AG20443 (cell line): ENCODE results near the gene NT5DC1.

ENCODE experiments used
- DNase-seq: peaks from one replicate; pipeline ENCODE4 v3.0.0; 2012; ENCODE audit warnings: low spot score, mixed read lengths

Gene NT5DC1

DNA sequence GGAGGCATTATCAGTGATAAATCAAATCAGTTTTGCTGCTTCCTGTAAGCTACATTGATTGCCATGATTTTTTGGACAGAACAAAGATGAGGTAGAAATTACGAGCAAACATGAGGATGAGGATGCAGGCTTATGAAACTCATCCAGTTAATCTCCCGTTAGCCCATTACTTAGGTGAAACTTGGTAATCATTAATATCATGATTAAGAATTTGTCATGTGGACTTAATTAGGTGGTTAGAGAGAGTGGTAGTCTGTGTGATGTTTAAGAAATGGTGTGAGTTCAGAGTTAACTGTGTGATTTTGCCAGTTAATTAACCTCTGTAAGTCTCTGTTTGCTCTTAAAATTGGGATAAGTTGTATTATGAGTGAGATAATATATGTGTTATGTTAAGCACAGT lies 91.2 kb downstream of the NT5DC1 start:
- DNase-seq, result no peak

DNA sequence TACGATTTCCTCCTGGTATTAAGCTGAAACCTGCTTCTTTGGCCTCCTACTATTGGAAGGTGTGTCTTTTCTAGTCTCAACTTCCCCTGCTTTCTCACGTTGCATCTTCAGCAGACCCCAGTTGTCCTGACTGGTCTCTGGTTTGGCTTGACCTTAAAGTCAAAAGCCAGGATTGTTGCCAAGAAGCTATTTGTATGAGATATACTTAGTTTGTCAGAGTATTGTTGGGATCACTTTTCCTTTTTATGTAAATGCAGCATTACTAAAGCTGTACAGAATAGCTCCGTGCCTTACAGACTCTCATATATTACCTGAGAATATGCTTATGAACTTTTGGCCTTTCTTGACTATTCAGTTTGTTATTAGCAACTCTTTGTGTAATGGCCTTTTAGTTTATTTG lies 92.1 kb downstream of the NT5DC1 start:
- DNase-seq, result no peak

DNA sequence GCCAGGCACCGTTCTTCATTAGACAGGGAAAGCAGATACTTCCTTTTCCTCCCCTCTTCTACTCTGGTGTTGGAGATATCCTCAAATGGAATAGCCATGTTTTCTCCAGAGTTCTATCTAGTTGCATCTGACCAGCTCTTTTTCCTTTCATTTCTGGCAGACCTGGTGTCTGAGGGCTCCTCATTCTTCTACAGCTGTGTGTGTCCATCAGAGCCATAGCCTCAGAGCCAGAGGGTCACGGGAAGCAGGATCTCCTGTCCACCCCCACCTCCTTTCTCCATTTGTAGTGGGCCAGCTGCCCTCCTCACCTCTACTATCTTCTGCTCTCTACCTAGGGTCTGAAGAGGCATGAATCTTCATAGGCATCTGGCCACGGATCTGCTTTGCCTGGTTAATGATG lies 96.2 kb downstream of the NT5DC1 start:
- no peak for DNase-seq

DNA sequence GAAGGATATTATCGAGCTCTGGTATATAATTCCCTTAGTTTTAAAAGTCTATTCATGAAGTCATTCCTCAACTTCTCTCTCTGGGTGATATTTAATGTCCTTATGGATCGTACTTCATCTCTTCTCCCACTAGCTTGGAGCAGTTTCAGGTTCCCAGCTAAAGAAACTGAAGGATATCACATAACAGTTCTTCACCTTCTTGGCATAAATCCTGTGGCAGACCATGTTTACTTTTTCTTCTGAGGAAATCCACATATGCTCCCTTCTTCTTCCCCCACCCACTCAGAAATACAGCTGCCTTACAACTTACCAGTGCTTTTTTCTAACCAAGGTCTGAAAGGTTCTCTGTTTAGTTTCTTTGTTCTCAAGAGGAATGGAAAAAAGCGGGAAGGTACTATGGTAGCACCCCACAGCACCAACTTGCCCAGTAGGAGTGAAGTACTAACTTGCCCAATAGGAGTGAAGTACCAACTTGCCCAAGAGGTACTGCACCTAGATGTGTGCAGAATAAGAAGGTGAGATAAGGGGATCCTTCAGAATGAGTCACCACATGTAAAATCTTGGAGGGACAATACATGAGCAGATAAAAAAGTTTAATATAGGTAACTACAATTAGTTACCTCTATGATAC lies 100.1 kb downstream of the NT5DC1 start:
- DNase-seq, result no peak

DNA sequence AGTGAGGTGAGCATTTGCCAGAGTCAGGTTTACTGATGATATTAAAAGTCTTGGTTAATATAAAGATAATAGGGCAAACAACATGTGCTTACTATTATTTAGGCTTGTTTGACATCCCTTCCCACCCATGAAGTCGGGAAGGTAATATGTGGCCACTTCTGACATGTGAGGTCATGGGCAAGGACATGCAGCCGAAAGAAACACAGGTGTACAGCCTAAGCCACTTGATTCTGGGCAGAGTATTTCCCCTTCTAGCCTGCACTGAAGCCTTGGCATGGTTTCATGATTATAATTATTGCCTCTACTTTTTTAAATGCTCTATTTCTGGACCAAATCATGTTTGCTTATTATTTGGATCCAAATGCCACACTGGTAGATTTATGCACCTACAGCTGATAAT lies 100.9 kb downstream of the NT5DC1 start:
- DNase-seq, result no peak

DNA sequence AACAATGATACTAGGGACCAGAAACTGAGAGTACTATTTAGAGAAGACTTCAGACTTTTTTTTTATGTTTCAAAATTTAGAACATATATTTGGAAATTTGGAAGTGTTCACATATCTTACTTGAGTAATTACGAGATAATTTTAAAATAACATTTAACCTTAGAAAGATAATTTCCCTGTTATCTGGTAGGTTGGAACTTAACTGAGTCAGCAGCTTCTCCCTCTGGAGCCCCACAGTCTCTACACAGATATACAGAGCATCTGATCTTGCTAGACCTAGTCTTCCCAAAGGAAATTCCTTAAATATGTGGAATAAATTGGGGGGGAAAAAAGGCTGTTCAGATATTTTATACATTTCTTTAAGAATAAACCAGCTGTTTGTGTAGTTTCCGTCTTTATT lies 104.6 kb downstream of the NT5DC1 start:
- DNase-seq, result no peak

DNA sequence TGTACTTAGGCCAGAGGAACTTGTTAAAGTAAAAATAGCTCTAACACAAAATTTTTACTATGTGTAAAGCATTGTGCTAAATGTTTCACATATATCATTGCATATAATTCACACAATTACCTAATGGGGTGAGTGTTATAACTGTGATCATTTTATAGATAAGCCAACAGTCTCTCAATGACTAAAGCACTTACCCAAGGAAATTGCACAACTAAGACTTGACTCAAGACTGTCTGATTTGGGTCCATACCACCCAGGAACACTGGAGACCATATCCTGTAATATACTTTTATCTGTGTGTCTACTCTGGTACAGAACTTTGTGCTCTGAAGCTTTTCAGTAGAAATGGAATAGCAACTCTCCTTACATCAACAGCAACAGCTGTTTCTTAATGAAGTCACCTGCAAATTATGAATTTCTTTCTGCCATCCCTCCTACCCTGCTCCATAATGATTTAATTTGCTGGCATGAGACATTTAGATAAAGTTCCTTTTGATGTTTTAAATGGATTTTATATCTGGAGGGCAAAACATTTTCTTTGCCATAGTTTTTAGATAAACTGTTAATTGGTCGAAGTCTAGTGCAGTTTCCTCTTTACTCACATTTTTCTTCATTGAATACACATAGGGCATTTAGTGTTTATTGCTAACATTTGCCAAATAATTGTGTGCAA lies 105.7 kb downstream of the NT5DC1 start:
- DNase-seq, result no peak

DNA sequence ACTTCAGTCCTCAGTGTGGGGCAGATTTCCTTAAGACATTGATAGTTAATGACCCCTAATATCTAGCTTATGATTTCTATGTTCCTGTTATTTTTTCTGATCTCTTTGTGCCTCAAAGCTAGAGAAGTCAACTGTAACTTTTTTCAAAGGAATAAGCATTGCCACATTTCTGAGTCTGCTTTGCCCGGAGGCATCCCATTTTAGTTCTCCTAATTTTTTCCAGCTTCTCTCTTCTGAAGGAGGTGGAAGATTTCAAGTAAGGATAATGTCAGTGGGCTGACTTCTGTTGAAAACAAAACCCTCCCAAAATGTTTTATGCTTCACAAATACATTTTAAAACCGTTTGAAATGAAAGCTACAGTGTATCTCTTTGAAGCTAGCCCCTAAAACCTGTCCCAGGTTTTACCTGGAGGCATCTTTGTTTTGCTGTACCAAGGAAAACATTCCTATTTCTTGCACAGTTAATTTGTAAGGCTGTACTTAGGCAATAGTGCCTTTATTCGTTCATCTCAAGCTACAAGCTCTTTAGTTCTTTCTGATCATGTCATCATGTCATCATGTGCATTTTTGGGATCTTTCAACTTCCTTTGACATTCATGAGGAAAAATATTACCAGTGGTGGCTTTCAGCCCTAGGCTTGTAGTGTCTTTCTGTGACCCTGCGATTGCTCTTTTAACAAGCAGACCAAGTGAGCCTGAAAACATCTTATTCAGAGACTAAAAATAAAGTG lies 107.6 kb downstream of the NT5DC1 start:
- DNase-seq, result no peak

DNA sequence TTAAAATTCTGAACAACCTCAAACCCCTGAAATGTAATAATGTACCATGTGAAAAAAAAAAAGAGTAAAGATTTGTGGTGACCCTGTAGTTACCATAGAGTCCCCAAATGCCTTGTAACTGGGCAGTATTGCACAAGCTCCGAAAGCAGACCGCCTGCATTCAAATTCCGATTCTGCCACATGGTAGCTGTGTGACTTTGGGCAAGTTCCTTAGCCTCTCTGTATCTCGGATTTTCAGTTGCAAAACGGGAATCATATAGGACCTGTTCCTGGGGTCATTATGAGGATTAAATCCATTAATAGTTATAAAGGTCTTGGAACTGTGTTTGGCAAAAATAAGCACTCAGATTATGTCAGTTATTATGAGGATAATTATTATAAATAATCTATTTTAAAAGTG lies 109.7 kb downstream of the NT5DC1 start:
- DNase-seq, result no peak

DNA sequence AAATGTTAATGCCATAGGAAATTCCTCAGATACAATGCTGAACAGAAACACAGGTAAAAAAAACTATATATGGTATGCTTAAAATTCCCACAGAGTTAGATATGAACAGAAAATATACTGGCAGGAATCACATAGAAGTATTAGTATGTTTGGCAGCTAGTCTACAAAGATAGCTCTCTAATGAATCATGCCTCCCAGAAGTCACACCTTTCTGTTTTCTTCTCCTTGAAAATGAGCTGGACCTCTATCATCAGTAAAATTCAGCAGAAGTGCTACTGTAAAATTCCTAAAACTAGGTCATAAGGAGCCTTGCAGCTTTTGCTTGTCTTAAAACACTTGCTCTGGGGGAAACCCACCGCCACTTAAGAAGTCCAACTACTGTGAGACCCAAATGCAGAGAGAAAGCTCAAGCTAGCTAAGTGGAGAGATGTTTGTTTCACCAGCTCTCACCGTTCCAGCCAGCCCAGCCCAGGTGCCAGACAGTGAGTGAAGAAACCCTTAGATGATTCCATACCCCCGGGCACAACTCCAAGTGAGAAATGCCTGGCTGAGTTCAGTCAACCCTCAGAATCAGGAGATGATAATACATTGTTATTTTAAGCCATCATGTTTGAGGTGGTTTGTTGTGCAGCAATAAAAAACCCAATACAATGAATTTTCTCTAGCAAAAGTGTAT lies 110.2 kb downstream of the NT5DC1 start:
- DNase-seq, result peak; percentile 42

DNA sequence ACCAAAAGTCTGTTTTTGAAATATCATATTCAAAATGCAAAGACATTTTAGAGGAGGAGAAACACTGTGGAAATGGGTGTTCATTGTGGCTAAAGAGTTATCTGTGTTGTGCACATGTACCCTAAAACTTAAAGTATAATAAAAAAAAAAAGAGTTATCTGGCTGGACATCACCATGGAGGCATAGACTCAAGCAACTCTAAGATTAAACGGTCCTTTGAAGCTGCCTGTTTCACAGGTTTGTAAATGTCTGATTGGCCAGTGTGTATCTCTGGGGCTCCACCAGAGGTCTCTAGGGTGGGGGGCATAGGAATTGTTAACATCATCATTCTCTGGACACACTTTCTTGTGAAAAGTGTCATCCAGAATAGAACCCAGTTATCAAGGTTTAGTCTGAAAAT lies 114.0 kb downstream of the NT5DC1 start:
- no peak for DNase-seq

DNA sequence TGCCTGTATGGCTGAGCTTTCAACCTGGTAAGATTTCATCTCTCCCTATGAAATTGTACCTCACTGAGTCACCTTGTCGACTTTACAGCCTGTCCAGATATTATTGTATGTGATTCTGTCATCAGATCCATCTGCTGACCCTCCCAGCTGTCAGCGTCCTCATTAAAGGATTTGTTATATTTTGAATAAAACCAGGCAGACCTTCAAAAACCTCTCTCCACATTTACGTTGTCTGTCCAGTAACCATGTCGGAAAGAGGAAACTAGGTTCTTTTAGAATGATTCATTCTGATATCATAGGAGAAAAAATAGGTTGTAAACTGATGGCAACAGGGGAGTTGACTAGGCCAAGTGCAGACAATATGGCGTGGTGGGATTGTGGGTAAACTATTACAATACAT lies 114.8 kb downstream of the NT5DC1 start:
- DNase-seq, result no peak

DNA sequence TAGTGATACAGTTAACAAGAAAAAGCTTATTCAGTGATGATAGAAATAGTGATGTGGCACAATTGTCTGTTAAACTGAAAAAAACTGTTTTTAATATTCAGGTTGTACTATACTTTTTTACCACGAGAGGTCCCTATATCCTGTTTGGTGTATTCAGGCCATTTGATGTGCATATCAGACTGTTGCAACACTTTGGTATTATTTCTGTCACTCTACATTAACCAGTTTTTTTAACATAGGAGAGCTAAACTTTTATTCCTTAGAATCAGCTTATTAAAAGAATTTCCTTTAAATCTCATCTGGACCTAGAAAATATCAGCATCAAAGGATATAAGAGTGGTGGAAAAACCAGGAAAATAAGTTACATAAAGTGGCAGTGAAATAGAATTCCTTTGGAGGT lies 116.4 kb downstream of the NT5DC1 start:
- DNase-seq, result peak; percentile 37

DNA sequence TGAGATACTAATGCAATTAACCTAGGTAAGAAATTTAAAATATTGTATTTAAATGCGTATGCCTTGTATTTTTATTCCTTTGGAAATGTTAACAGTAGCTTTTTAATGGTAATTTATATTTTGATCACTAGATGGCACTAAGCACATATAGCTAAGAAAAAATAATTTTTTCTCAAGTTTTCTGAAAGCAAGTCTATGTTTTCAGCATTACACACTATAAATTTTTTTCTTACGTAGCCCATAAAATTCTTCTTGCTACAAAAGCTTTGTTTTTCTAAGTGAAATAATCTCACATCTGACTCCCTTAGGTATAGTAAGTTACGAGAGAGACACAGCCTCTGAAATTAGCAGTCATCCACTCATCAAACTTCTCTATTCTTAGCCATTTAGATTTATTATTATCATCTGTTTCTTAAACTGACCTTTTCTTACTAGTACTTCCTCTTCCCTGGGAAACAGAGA lies 117.5 kb downstream of the NT5DC1 start:
- no peak for DNase-seq

DNA sequence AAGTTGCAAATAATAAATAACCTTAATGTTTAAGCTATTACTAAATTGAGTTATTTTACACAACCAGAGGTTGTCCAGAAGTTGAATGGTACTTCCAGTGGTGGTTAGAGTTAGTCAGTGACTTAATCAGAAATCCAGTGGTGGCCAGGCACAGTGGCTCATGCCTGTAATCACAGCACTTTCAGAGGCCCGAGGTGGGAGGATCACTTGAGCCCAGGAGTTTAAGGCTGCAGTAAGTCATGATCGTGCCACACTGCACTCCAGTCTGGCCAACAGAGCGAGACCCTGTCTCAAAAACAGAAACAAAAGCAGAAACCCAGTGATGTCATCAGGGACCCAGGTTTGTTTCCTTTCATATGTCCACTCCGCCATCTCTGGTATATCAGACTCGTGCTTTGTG lies 118.2 kb downstream of the NT5DC1 start:
- no peak for DNase-seq

DNA sequence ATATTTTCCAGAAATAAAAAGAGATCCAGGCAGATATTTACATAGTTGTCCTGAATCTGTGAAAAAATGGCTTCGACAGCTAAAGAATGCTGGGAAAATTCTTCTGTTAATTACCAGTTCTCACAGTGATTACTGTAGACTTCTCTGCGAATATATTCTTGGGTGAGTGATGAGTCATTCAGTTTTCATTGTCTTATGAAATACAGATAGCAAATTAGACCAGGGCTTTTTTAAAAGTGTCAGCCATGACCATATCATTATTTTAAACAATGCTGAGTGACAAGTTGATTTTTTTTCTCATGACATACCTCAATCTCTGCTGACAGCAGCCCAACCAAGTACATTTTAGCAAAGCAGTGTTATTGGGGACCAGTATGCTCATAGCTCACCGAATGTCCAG lies 120.4 kb downstream of the NT5DC1 start:
- no peak for DNase-seq

DNA sequence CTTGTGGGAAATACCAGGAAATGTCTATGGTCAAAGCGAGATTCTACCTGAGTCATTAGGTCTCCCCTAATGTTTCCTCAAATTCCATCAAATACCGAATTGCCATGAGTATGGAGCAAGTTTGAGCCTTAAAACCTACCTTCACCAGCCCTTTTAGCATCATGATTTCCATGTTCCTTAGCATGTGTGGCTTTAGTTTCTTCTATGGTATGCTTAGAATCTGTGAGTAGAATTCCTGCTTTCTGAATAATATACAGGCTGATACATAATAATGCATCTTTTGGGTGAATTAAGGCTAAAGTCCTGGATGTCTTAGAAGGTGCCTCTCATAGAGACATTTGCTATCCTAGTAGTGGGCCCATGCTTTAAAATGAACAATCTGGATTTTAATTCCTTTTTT lies 121.3 kb downstream of the NT5DC1 start:
- DNase-seq, result no peak

DNA sequence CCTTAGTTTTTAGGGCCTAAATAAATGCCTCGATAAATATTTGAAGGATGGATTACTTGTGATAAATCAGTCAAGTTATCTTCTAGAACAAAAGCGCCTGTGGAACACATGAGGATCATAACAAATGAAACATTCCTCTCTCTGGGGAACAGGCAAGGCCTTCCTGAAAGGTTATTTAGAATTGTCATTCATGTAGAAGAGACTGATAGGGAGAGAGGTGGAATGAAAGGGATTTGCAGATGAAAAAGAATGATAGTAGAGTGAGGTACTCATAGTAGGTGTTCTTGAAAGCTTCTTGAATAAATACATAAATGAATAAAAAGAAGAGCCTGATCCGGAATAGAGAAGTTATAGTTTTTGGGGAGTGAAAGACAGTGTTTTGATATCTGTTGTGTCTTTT lies 122.7 kb downstream of the NT5DC1 start:
- no peak for DNase-seq

DNA sequence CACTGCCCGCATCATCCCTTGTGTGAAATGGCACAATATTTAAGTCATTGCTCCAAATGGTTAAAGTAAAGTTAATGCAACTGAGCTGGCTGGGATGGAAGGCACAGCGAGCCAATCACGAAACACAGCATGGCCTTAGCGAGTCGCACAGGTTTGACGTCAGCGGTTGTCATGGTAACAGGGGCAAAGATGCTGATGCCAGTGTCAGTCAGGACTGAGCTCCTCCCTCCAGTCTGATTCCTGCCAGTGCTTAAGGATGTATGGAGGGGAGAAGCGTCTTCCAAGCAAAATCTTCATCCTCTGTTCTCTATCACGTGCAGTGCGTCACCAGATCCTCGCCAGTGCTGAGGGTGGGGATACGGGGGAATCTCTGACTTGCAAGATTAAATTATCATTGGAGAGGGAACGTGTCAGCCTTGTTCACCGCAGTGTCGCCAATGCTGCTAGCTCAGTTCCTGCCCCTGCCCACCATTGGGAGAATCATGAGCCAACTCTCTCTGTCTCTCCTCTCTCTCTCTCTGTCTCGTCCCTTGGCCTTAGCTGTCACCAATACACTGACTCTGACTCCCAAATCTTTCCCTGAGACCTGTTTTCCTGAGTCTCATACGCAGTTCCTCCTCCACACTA lies 128.7 kb downstream of the NT5DC1 start:
- DNase-seq, result peak; percentile 87

DNA sequence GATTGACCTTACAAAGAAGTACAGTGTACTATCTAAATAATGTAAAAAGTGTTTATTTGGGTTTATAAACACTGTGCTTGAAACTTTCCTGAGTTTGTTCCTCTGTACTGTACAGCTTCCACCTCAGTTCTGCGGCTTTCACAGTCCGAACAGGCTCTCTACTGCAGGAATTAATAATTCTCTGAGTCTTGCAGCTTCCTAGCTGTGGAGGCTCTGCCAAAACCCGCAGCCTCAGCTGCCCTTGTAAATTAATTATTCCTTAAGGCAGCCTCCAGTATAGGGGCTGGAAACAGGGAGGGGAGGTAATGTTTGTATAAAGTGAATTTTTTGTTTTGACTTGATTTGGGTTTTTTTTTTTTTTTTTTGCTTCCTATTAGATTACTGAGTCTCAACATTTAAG lies 134.0 kb downstream of the NT5DC1 start:
- DNase-seq, result no peak

DNA sequence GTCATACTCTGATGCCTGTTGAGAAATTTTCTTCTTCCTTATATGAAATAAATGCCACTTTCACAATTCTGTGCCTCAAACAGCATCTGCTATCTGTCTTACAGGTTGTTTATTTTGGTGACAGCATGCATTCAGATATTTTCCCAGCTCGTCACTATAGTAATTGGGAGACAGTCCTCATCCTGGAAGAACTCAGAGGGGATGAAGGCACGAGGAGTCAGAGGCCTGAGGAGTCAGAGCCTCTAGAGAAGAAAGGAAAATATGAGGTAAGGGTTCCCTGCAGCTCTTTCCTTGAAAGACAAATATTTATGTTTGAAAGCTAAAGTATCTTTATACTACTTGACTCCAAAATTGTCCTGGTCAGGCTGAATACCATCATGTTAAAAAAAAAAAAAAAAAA lies 137.4 kb downstream of the NT5DC1 start:
- DNase-seq, result no peak

DNA sequence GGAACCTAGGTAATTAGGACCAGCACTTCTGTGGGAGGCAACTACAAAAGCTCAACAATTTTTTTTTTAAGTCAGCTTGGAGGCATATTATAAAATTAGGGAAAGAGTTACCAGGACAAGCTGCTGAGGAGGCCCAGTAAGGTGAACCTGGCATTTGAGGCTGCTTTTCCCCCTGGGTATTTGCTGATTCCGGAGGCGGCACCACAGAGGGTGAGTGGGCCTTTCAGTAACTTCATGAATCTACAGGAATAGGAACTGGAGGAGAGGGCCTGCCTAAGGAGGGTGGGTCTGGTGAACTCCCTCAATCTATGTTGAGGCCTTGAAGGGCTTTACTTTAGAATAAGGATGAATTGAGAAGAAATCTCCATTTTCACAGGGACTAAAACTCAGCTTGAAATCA lies 138.6 kb downstream of the NT5DC1 start:
- DNase-seq, result no peak
